Embryonic facial prominence (tissue), 1 donor: ENCODE results near the gene ATP7A.
"Not testable (repeated sequence)": the region's sequence is repeated elsewhere in the genome, so short reads cannot be mapped to it uniquely, and the experiment has no call there.

Experiments
- DNase-seq: peaks from one replicate; pipeline ENCODE4 v3.0.0-alpha.2; 2016; ENCODE audit errors: extremely low spot score

ATP7A gene

DNA sequence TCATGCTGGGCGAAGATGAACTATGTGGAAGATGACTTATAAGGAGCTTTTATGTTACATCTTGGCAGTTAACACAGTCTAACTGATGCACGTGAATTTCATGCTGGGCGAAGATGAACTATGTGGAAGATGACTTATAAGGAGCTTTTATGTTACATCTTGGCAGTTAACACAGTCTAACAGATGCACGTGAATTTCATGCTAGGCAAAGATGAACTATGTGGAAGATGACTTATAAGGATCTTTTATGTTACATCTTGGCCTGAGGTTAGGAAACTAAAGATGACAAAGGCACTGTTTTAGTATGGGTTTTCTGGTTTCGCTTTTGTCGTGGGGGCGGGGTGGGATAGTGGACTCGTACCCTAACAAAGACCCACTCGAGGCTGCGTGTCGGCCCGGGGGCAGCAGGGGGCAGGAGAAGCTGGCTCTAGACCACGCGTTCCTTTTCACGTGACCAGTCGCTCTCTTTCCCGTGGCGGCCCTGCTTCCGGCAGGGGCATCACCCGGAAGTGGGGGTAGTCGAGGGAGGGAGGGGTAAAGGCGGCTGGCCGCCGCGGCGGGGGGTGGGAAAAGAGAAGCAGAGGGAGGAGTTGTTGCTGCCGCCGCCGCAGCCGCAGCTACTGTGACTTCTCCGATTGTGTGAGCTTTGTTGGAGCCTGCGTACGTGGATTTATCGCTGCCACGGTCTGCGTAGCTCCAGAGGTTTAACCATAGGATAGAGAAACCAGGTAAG, at the start of gene ATP7A:
ATP7A (plus strand) TSS at position 586 of the 733 bp plus-strand sequence. CDS start 60,949 bp downstream, outside the sequence.
- DNase-seq: peak; percentile 66

DNA sequence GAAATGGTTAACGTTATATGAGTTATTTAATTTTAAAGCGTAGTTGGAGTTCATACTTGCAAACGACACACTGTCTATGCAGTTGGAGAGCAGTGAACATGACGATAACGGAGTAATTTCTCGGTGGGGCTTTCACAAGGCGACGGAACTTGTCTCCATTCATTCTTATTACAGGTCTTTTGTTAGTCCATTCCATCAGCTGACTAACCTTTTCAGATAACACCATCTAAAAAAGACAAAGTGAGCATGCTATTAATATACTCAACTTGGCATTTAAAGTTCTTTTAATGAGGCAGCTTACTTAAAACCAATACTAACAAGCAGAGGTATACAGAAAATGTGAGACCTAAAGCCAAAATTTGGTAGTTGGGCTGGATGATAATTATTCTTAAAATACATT, 35.1 kb upstream of the ATP7A start:
- DNase-seq: no peak

DNA sequence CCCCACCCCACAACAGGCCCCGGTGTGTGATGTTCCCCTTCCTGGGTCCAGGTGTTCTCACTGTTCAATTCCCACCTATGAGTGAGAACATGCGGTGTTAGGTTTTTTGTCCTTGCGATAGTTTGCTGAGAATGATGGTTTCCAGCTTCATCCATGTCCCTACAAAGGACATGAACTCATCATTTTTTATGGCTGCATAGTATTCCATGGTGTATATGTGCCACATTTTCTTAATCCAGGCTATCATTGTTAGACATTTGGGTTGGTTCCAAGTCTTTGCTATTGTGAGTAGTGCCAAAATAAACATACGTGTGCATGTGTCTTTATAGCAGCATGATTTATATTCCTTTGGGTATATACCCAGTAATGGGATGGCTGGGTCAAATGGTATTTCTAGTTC, 29.1 kb upstream of the ATP7A start:
- DNase-seq: not testable (repeated sequence)

DNA sequence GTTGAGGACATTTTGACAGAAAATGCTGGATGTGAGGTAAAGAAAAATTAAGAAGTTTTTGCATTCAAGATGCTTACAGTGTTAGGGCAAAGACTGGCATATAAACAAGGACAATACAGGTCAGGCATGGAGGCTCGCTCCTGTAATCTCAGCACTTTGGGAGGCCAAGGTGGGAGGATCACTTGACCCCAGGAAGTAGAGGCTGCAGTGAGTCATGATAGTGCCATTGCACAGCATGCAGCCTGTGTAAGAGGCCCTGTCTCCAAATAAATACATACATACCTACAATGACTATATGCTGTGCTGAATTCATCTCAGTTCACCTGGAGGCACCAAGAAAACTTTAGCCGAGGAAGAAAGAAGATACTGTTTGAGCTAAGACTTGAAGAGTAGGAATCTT, 17.6 kb upstream of the ATP7A start:
- DNase-seq: no peak

DNA sequence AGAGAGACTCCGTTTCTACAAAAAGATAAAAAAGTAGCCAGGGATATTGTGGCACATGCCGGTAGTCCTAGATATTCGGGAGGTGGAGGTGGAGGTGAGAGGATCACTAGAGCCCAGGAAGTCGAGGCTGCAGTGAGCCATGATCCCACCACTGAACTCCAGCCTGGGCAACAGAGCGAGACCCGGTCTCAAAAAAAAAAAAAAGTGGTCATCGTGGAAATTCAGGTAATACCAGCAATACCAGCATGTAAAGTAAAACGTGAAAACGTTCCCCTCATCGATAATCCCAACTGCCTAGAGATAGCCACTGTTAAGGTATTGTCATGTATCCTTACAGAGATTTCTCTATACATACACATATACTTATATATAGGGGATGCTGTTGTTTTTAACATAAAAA, 16.8 kb upstream of the ATP7A start:
- no peak for DNase-seq

DNA sequence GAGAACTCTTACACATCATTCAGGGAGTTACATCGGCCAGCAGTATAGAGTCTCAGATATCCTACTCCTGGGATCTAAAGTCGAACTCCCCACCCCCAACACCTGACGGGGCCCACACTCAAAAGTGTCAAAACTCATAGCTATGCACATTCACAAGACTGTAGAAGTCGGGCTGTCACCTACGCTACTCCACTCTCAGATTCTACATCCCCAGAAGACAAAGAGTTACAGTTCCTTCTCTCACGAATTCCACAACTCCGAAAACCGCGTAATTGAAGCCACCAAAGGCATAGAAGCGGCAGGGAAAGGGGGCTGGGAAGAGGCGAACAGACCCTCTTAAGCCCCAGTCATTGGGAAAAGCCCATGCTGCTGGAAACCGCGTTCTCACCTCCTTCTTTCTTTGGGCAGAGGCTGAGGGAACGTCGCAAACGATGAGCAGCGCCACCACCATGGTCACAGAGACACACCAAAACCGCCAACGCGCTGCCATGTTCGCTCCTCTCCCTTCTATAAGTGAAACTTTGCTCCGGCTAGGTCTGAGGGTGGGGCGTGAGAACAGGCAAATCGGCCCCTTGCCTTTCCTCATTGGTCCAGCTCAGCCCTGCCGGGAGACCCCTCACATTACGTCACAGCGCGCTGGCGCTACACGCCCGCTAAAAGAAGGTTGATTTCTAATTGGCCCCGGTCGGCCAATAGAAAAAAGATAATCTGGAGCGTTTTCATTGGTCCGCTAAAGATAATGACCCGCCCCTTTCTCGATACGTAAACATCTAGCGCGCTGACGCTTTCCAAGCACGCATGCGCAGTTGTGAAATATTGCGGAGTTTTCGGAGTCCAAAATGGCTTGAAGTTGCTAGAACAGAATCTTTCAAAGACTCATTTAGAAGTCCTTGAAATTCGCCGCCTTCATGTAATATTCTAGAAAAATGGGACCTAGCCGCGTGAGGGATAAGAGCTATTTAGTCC, 15.3 kb upstream of the ATP7A start, which contains the start of gene MAGT1:
MAGT1 (minus strand) TSS at position 515 of the 966 bp plus-strand sequence; CDS start at position 490, 25 bp downstream.
- peak; percentile 91 for DNase-seq

DNA sequence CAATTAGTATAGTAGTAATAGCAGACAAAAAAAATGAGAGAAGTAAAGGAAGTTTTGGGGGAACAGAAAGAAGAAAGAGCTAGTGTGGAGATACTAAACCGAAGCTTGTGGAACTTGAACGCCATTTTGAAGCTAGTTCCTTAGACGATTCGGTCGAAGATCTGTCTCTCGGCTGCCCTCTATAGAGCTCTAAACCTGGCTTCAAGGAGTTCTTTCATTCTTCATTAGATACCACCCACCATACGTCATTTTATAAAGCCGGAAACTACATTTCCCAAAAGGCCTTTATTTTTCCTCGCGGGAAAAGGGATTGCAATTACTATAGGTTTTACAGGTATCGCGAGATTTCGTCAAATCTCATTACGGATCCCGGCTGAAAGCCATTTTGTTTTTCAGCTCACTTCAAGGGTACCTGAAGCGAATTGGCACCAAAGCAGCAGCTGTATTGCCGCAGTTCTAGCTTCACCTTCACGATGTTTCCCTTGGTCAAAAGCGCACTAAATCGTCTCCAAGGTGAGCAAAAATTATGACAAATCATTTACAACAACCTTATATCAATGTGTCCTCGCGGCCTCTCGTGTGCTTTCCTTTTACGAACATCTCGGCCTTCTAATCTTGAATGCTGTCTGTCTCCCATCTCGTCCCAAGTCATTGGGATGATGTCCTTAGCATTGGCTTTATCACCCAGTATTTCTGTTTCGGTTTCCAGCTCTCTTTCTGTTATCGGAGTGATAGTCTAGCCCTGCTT, 11.2 kb upstream of the ATP7A start, which contains the start of gene COX7B:
COX7B (plus strand) TSS at position 388 of the 748 bp plus-strand sequence; CDS start at position 474, 86 bp downstream.
- peak; percentile 90 for DNase-seq

DNA sequence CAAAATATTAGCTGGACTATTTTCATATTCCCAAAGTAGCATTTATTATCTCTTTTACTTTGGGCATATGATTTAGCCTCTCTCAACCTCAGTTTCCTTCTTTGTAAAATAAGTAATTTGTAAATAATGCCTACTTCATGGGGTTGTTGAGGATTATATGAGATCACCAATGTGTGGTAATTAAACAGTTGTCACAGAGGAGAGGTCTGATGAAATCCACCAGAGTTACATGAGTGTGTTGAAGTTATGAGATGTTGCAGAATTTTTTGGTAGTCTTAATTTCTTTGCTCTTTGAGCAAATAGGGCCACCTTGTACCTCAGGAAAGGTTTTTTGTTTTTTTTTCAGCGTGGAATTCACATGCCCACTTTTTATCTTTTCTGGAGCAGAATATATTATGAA, 9.8 kb upstream of the ATP7A start:
- no peak for DNase-seq

DNA sequence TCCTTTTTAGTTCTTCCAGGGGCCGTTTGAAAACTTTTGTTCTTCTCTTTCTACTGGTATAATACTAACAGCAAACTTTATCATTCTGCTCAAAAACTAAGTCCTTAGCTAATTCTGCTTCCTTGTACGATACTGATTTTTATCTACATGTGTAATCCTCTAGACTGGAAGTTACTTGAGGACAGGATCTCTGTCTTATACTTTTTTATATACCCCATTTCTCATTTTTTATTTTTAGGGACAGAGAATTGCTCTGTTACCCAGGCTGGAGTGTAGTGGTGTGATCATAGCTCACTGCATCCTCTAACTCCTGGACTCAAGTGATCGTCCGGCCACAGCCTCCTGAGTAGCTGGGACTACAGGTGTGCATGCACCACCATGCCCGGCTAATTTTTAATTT, 9.0 kb upstream of the ATP7A start:
- DNase-seq: no peak

DNA sequence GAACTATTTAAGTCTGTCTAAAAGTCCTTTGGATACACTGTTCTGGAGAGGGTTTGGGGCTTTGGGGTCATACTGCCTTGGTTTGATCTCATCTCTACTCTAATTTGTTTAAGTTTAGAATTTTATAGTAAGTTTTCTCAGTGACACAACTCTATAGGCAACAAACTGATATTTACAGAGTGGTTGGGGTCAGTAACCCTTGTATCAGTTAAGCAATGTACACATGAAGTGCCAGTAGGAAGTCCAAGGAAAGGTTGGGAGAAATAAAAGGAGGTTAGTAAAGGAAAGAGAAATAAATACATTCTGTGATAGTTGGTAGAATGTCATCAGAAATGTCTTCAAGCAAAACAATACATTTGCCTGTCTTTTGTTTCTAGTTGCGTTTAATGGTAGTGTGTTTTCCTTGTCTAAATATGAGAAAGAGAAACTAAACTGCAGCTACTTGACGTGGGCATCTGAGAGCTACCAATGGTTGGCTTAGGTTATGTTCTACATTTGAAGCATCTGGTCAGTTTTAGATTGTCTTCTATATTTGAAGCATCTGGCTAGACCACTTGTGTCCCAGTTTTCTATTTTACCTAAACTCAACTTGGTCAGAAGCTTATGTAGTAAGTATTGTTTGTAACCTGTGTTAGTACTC, 6.9 kb downstream of the ATP7A start:
- no peak for DNase-seq

DNA sequence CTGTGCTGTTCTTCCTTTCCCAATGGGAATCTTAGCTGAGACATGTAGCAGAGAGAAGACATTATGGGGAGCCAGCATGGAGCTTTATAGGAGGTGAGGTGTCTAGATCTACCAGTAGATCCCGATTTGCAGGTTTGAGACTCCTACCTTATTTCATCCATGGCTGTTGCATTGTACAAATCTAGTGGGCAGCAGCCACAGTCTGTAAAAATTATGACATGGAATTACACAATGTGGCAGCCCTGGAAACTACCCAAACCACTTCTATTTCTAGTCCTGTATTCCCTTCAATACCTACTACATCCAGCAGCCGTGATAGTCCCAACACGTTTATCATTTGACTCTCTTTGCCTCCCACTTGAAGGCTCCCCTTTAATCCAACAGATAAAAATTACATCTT, 8.1 kb downstream of the ATP7A start:
- no peak for DNase-seq

DNA sequence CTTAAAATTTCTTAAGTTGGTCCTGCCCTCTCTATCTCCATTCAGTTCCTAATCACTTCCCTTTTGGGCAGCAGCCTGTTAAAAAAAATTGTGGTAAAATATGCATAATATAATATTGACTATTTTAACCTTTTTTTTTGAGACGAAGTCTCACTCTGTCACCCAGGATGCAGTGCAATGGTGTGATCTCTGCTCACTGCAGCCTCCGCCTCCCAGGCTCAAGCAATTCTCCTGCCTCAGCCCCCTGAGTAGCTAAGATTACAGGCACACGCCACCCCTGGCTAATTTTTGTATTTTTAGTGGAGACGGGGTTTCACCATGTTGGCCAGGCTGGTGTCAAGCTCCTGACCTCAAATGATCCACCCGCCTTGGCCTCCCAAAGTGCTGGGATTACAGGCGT, 8.9 kb downstream of the ATP7A start:
- not testable (repeated sequence) for DNase-seq

DNA sequence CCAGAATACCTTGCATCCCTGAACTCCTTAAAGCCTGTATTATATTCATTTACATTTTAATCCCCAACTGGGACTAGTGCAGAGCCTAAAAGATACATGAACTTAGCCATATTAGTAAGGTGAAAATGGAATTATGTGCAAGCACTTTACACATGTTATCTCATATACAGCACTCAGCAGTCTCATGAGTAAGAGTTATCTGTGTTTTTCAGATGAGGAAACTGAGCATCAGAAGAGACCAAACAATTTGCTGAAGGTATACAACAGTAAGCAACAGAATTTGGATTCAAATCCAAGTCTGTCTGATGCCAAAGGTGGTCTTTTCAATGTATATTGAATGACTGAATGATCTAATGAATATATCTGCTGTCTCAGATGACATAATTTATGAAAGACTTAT, 12.3 kb downstream of the ATP7A start:
- DNase-seq: no peak

DNA sequence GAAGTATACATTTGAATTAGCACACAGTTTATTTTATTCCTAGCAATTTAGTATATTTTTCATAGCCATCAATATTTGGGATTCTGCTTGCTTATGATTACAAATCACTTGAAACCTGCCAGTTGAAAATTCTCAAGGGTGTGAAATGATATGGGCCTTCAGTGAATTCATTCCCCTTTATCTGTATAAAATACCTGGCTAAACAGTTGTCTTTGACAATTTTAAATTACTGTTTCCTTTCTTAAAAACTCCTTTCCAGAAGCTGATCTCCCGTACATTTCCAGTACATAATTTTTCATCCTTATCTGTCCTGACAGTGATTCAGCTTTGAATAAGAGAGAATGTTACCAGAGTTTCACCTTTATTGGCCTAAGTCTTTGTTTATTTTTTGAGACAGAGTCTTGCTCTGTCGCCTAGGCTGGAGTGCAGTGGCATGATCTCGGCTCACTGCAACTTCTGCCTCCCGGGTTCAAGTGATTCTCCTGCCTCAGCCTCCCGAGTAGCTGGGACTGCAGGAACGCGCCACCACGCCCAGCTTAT, 13.9 kb downstream of the ATP7A start:
- DNase-seq: no peak

DNA sequence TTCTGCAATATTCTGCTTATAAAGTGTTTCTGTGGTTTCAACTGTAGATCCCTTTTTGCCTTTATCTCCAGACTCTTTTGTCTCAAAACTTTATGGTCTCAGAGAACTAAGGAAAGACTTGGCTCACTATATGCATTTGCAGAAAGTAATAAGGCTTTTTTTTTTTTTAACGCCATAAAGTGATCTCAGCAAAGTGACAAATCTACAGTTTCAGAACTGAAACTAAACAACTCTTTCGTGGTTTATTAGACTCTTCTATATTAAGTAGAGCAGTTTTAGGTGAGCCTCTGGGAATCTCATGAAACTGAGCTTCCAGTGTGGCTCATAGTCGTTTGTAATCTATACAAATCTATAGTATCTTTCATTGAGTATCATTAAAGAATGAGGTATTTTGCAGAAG, 15.3 kb downstream of the ATP7A start:
- DNase-seq: no peak

DNA sequence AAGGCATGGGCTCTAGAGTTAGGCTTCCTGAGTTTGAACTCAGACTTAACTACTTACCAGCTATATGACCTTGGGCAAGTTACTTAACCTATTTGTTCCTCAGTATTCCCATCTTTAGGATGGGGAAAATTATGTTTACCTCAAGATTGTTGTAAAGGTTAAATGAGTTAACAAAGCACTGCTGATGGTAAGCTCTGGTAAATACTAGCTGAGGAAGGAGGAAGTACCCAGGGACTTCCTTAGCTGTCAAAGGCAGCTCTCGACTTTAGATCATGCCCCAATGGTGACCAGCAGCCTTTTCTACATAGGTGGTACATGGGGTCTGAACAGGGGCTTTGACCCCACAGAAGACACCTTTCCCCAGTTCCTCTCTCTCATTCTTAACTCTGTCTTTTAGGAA, 20.1 kb downstream of the ATP7A start:
- no peak for DNase-seq

DNA sequence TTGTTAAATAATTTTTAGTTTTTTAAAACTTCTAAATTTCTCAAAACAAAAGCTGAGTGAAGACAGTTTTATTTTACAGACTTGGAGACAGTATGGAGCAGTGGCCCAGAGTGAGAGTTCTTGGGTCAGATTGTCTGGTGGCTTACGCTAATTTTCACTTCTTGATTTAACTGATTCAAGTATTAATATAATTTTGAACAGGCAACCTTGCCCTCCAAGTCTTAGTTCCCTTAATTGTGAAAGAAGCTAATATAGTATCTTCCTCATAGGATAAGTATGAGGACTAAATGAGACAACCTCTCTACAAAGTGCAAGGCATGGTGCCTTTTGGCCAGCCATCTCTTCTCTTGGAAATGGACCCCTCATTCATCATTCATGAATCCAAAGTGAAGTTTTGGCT, 25.4 kb downstream of the ATP7A start:
- no peak for DNase-seq

DNA sequence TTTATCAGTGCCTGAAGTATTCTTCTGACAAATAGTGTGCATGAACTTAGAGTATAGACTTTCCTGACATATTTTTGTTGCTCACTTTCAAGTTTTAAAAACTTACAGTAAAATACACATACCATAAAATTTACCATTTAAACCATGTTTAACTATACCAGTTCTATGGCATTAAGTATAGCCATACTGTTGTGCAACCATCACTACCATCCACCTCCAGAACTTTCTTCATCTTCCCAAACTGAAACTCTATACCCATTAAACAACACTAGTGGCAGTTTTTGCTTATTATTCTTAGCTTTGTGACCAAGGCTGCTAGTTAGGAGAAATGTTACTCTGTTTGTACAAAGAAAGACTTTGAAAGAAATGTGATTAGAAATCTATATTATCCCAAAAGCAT, 25.8 kb downstream of the ATP7A start:
- no peak for DNase-seq

DNA sequence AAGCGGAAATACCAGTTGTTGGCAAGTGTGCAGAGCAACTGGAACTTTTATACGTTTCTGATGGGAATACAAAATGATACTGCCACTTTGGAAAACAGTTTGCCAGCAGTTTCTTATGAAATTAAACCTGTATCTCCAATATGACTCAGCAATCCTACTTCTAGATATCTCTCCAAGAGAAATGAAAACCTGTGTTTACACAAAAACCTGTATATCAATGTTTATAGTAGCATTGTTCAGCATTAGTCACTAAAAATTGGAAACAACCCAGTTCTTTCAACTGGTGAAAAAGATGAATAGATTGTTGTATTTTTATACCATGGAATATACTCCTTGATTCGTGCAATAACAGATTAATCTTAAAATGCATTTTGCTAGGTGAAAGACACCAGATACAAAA, 26.8 kb downstream of the ATP7A start:
- no peak for DNase-seq

DNA sequence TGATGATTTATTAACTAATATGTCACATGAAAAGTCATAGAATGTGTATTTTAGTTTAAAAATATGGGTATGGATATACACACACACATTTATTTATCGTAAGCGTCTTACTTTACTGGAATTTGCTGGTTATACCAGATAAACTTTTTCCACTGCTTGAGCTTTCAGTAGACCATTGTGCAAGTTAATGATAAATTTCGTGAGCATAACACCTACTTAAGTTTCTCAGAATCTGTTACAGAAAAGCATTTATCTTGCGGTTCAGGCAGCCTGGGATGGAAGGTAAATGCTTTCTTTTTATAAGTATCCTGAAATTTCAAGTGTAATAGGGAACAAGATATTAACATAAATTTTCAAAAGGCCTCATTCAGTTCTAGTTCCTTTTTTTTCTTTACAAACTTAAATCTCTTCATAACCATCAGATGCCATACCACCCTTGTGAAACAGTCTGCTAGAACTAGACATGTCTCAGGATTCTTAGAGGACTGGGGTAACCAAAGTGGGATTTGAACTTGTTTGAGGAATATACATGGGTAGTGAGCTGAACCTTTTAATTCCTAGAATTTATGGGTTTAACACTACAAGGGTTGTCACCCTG, 27.7 kb downstream of the ATP7A start:
- no peak for DNase-seq

DNA sequence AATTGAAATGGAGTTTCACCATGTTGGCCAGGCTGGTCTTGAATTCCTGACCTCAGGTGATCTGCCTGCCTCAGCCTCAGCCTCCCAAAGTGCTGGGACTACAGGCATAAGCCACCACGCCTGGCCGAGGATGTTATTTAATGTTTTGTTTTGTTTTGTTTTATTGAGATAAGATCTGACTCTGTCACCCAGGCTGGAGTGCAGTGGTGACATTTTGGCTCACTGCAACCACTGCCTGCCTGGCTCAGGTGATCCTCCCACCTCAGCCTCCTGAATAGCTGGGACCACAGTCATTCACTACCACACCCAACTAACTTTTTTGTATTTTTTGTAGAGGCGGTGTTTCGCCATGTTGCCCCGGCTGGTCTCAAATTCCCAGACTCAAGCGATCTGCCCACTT, 34.5 kb downstream of the ATP7A start:
- not testable (repeated sequence) for DNase-seq
